ENCODE measurements around the gene NQO2.
"Not testable (repeated sequence)": the region's sequence is repeated elsewhere in the genome, so short reads cannot be mapped to it uniquely, and the experiment has no call there.

NQO2 gene

DNA sequence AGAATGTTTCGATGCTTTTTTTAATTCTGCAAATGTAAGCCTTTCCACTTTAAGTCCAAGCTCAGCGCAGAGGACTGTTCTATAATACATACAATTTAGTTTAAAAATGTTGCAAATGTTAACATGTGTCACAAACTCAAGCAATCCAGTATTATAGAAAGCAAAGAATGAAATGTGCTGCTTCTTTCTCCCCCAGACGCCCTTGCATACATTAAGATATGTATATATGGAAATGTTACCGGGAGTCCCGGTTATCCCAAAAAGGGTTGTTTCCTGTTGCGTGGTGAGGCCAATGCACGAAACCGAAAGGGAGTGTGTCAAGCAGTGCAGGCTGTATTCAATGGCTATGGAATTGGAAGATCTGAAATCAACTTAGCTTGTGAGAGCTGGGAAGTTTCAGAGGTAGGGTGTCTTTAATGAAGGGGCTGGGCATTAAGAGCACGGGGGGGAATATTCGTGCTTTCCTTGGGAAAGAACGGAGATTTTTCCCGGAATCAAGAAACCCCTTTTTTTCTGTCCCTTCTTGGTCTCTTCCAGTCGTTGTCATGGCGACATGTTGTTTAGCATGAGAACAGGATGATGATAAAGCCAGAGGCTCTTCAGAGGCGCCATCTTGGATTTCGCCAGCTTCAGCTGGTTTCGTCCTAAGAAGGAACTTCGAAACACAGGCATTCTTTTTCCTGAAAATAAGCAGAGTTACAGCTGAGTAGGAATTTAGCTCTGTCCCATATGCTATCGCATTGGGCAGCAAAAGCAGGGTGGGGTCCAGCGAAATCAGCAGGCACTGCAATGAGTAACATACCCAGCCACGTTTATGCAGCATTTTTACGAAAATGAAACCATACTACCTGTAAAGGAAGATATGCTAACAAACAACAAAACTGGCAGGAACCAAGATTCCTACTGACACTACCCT, 10.1 kb upstream of the NQO2 start:
- peak; percentile 90 for DNase-seq (ENCODE audit: low spot score)

- DNase-seq (ENCODE audit: low spot score) = no peak
Measured at GRCh38 chr6:2990248-2990931, 9.3 kb upstream of the NQO2 start.

GRCh38 chr6:2990932-2991506, 8.7 kb upstream of the NQO2 start:
- no peak for DNase-seq (ENCODE audit: low spot score)

GRCh38 chr6:2992330-2992979, 7.2 kb upstream of the NQO2 start:
- DNase-seq (ENCODE audit: low spot score) = no peak

DNA sequence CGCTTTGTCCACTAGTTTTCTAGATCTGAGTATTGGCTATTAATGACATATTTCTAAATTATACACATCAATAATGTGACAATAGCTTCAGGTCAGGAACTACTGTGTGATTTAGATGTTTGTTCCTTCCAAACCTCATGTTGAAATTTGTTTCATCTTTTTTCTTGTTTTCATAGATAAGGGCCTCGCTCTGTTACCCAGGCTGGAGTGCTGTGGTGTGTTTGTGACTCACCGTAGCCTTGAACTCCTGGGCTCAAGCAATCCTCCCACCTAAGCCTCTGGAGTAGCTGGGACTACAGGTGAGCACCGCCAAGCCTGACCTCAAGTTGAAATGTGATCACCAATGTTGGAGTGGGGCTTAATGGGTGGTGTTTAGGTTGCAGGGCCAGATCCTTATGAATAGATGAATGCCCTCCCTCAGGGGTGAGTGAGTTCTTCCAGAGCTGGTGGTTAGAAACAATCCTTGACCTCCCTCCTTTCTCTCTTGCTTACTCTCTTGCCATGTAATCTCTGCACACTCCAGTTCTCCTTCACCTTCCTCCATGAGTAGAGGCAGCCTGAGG, 5.9 kb upstream of the NQO2 start:
- no peak for DNase-seq (ENCODE audit: low spot score)

- not testable (repeated sequence) for DNase-seq (ENCODE audit: low spot score)
Measured at GRCh38 chr6:2998249-2998997, 1.3 kb upstream of the NQO2 start.

DNA sequence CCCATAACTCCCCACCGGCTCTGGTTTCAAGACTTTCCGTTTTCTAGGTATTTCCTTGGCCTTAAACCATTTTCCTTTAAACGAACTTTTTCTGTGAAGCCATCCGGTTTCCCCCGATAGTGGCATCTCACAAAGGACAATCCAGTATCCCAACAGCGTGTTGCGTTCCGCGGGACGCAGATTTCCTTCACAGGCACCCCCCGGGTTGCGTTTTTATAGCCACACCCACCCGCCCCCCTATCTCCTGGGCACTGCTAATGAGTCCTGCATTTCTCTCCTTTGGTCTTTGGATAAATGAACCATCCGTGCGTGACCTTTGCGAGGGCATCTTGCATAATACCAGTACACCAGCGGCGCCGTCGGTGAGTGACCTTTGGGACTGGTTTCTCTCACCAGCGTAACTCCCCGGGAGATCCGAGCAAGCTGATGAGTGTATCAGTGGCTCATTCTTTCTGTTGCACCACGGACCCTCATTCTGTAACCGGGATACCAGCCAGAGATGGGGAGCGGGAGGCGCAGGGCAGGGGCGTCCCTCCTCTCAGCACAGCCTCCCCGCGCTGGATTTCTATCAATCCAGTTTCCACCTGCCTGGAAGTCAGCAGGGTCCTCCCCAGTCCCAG, 586 bp upstream of the NQO2 start:
- no peak for DNase-seq (ENCODE audit: low spot score)

GRCh38 chr6:3001146-3001772, 1.6 kb downstream of the NQO2 start:
- DNase-seq (ENCODE audit: low spot score) = no peak

DNA sequence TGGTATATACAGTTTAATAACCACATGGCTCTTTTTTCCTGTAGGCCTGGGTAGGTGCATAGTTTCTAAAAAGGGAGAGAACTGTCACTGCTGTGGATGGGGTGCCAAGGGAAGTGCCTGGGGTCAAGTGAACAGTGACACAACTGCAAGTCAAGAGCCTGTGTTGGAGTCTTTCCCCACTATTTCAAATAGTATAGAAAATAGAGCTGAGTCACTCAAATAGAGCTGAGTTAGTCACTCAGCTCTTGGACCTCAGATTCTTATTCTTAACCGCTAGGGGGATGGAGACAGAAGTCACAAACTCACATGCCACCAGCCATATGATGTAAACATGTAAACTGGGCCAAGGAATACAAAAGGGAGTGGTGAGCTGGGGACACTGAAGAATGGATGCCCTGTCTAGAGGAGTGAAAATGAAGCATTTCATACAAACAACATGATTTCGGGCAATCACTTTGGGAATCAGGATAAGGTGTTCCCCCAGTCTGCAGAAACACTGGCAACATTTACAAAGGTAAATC, 2.1 kb downstream of the NQO2 start:
- DNase-seq (ENCODE audit: low spot score) = no peak

DNA sequence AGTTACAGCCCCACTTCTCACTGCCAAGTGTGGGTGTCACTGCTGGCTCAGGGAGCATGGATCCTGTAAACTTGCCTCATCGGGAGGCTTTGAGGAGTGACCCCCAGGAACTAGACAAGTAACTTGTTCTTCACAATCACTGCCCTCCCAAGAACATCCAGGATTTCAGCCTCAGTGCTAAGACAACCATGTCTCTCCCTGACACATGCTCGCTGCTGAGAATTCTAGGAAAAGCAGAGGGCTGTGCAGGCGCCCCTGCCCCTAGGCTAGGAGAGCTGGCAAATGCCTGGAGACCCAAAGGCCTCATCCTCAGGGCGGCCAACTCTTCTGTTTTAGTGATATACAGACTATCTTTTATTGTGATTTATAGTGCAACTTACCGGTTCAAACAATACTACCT, 3.5 kb downstream of the NQO2 start:
- DNase-seq (ENCODE audit: low spot score) = not testable (repeated sequence)

GRCh38 chr6:3005077-3005476, 5.4 kb downstream of the NQO2 start:
- DNase-seq (ENCODE audit: low spot score) = no peak

DNA sequence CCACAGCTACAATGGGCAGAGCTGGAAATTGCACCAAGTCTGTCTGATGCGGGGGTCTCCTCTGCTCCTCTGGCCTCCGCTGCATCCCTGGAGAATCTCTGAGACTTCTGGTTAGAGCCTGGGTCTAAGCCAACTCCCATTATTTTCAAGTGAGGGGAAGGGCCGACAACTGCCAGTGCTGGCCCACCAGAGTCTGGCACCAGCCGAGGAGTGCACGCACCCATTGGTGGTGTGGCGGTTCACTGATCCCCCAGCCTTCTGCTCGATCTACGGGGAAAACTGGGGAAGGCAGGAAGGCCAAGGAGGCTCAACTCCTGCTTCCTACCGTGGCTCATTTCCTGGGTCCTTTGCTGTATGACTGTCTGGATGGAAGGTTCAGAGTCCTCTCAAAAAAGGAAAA, 6.2 kb downstream of the NQO2 start:
- DNase-seq (ENCODE audit: low spot score) = no peak

GRCh38 chr6:3006476-3006875, 6.8 kb downstream of the NQO2 start:
- DNase-seq (ENCODE audit: low spot score) = no peak

DNA sequence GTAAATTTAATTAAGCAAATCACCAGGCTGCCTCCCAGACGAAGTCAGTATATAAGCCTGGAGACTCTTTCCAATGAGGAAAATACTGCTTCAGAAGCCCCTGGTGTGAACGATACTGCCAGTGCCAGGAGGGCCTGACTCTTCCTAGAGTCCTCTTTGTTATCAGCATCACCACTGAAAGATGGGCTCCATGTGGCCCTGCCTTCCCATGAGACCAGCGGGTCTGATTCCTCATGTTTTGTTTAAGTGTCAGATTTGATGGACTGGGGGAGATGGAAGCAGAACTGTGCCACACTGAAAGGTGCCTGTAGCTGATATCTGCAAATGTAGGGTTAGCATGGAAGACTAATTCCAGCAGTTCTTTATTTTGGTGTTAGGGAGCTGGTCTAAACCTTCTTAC, 7.9 kb downstream of the NQO2 start:
- no peak for DNase-seq (ENCODE audit: low spot score)

- not testable (repeated sequence) for DNase-seq (ENCODE audit: low spot score)
Measured at GRCh38 chr6:3008712-3009265, 9.1 kb downstream of the NQO2 start.

GRCh38 chr6:3009930-3010329, 10.2 kb downstream of the NQO2 start:
- no peak for DNase-seq (ENCODE audit: low spot score)

DNA sequence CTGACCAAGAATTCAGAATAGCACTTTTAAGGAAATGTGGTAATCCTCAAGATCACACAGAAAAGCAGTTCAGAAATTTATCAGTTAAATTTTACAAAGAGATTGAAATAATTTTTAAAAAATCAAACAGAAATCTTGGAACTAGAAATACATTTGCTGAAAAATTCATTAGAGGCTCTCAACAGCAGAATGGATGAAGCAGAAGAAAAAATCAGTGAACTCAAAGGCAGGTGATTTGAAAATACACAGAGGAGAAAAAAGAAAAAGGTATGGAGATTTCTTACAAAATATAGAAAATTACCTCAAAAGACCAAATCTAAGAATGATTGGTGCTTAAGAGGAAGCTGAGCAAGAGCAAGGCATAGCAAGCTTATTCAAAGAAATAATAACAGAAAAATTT, 11.5 kb downstream of the NQO2 start:
- DNase-seq (ENCODE audit: low spot score) = no peak

DNA sequence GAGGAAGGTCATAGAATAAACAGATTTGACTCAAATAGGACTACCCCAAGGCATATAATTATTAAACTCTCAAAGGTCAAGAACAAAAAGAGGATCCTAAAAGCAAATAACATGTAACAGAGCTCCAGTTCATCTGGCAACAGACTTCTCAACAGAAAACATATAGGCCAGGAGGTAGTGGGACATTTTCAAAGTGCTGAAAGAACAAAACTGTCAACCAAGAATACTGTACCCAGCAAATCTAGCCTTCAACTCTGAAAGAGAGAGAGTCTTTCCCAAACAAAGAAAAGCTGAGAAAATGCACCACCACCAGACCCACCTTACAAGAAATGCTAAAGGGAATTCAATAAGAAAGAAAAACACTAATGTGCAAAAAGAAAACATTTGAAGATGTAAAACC, 11.9 kb downstream of the NQO2 start:
- DNase-seq (ENCODE audit: low spot score) = no peak

GRCh38 chr6:3013486-3013885, 13.8 kb downstream of the NQO2 start:
- DNase-seq (ENCODE audit: low spot score) = no peak
